Measurements from ENCODE around the gene MPPED1.

- TF ChIP-seq CTCF (IDR thresholded peaks at IDR 0.05) (no peak), POLR2A (IDR thresholded peaks at IDR 0.05) (no peak)
Observed at GRCh38 chr22:43476341-43476740, 64.5 kb downstream of the MPPED1 start.

Measured in body of pancreas (tissue), 4 donors.